HepG2 (cell line): ENCODE results near the gene RIPOR3. TPM values are rescaled to one million over a fixed set of nuclear protein-coding genes. Genes with fewer than 3 reads are reported as not detected.

Source experiments
- ERF ChIP-seq: IDR thresholded peaks from 2 replicates; pipeline ENCODE4 v1.6.1; 2018; ENCODE audit warnings: missing biosample characterization, missing genetic modification reagents
- FOXJ3 ChIP-seq: sonication (generic); formaldehyde crosslinking; IDR thresholded peaks from 2 replicates; pipeline ENCODE4 v1.4.0; 2020; ENCODE audit warnings: missing genetic modification reagents, mild to moderate bottlenecking, borderline replicate concordance
- GABPB1 ChIP-seq: IDR thresholded peaks from 2 replicates; pipeline ENCODE4 v1.6.1; 2016; ENCODE audit warnings: mild to moderate bottlenecking, missing genetic modification reagents, moderate library complexity, missing compliant biosample characterization
- HNRNPL ChIP-seq: fragments of 200-400 bp; formaldehyde crosslinking; IDR thresholded peaks from 2 replicates; pipeline ENCODE4 v1.6.1; 2017; ENCODE audit warnings: mild to moderate bottlenecking, low read depth, low read length
- KLF16 ChIP-seq, 2 experiments: sonication (generic) in 1 of 2; formaldehyde crosslinking in 1 of 2; IDR thresholded peaks; 2 replicates each; pipeline versions ENCODE4 v1.6.1 to v1.8.0; 2016 to 2023; ENCODE audit warnings: missing genetic modification reagents in 2 of 2, missing compliant biosample characterization in 1 of 2
- MAX ChIP-seq: IDR thresholded peaks from 2 replicates; pipeline ENCODE4 v1.6.1; 2012; ENCODE audit warnings: inconsistent platforms
- MEF2D ChIP-seq: sonication (generic); formaldehyde crosslinking; IDR thresholded peaks from 2 replicates; pipeline ENCODE4 v1.5.1; 2020; ENCODE audit warnings: mild to moderate bottlenecking, missing genetic modification reagents
- MNT ChIP-seq: fragments of 450-650 bp; IDR thresholded peaks from 2 replicates; pipeline ENCODE4 v1.6.1; 2016
- MYPOP ChIP-seq: sonication (generic); formaldehyde crosslinking; IDR thresholded peaks from 2 replicates; pipeline ENCODE4 v1.8.1; 2023; ENCODE audit warnings: mild to moderate bottlenecking, moderate library complexity, missing genetic modification reagents
- NFKB2 ChIP-seq: sonication (generic); formaldehyde crosslinking; IDR thresholded peaks from 2 replicates; pipeline ENCODE4 v1.4.0; 2020; ENCODE audit warnings: missing genetic modification reagents, borderline replicate concordance
- RBM39 ChIP-seq: fragments of 200-400 bp; formaldehyde crosslinking; IDR thresholded peaks from one replicate; pipeline ENCODE4 v1.6.1; 2018; ENCODE audit warnings: antibody characterized with exemption, mild to moderate bottlenecking, low read depth, low read length; ENCODE audit not compliant: poor library complexity, severe bottlenecking
- SMAD1 ChIP-seq: sonication (generic); formaldehyde crosslinking; IDR thresholded peaks from 2 replicates; pipeline ENCODE4 v1.4.0; 2020; ENCODE audit warnings: missing genetic modification reagents, low read depth, mild to moderate bottlenecking, borderline replicate concordance
- SMAD9 ChIP-seq: sonication (generic); formaldehyde crosslinking; IDR thresholded peaks from 2 replicates; pipeline ENCODE4 v1.5.1; 2020; ENCODE audit warnings: mild to moderate bottlenecking, missing genetic modification reagents
- TBP ChIP-seq: sonication (generic); formaldehyde crosslinking; IDR thresholded peaks from 2 replicates; pipeline ENCODE4 v1.5.0; 2020; ENCODE audit warnings: missing genetic modification reagents
- ZFX ChIP-seq: sonication (generic); formaldehyde crosslinking; IDR thresholded peaks from 2 replicates; pipeline ENCODE4 v1.4.0; 2020; ENCODE audit warnings: mild to moderate bottlenecking, low read depth, missing genetic modification reagents, moderate library complexity
- ZNF224 ChIP-seq: sonication (generic); formaldehyde crosslinking; IDR thresholded peaks from 2 replicates; pipeline ENCODE4 v1.5.0; 2020; ENCODE audit warnings: mild to moderate bottlenecking, missing genetic modification reagents
- ZNF383 ChIP-seq: sonication (generic); formaldehyde crosslinking; IDR thresholded peaks from 2 replicates; pipeline ENCODE4 v1.4.0; 2020; ENCODE audit warnings: missing genetic modification reagents, mild to moderate bottlenecking, borderline replicate concordance
- ZNF431 ChIP-seq: sonication (generic); formaldehyde crosslinking; IDR thresholded peaks from 2 replicates; pipeline ENCODE4 v1.9.0; 2022; ENCODE audit warnings: missing genetic modification reagents, low read depth, mild to moderate bottlenecking, borderline replicate concordance
- polyA plus RNA-seq, 8 experiments: library from polyadenylated mRNA; depleted of rRNA in 3 of 8; stranded (reverse) in 7 of 8; unstranded in 1 of 8; fragments of >200 nt; fragmentation: Illumina TruSeq in 4 of 8; extraction: Trizol in 4 of 8; gene quantifications; 2 replicates each; pipeline versions ENCODE4 v1.2.1 to v1.2.3, GENCODE V29; 2011 to 2016; ENCODE audit warnings: low read depth in 4 of 8, missing spikeins in 1 of 8, mixed read lengths in 1 of 8; ENCODE audit not compliant: insufficient read depth in 1 of 8
- total RNA-seq, 5 experiments: library from RNA; depleted of rRNA; stranded (reverse); fragments of >200 nt; fragmentation: Illumina TruSeq; extraction: Trizol; gene quantifications; 2 replicates each; pipeline ENCODE4 v1.2.3, GENCODE V29; 2016; ENCODE audit warnings: low read depth in 1 of 5
- TF ChIP-seq, protein P1 (sequence below): sonication (generic); formaldehyde crosslinking; IDR thresholded peaks from 2 replicates; pipeline ENCODE4 v1.5.1; 2020; ENCODE audit warnings: mild to moderate bottlenecking, moderate library complexity, missing genetic modification reagents
- TF ChIP-seq, protein P2 (sequence below): sonication (generic); formaldehyde crosslinking; IDR thresholded peaks from 2 replicates; pipeline ENCODE4 v1.5.0; 2020; ENCODE audit warnings: mild to moderate bottlenecking, missing genetic modification reagents
- TF ChIP-seq, protein P3 (sequence below): sonication (generic); formaldehyde crosslinking; IDR thresholded peaks from 2 replicates; pipeline ENCODE4 v1.5.0; 2020; ENCODE audit warnings: missing genetic modification reagents

The RIPOR3 gene
- total and polyA plus RNA-seq, 2 of the 13 experiments (the other 11 are each of a cell fraction or from before 2014, with no cell fraction given): 0.18 TPM; not detected in 1

GRCh38 chr20:50624351-50625016 is 66.9 kb downstream of the RIPOR3 start (continued):
- TF ChIP-seq RBM39: no peak
- peak; percentile 76; the same call in 1 of the 2 replicates for TF ChIP-seq ERF (CRISPR knock-in tag)
- TF ChIP-seq, protein P1, sequence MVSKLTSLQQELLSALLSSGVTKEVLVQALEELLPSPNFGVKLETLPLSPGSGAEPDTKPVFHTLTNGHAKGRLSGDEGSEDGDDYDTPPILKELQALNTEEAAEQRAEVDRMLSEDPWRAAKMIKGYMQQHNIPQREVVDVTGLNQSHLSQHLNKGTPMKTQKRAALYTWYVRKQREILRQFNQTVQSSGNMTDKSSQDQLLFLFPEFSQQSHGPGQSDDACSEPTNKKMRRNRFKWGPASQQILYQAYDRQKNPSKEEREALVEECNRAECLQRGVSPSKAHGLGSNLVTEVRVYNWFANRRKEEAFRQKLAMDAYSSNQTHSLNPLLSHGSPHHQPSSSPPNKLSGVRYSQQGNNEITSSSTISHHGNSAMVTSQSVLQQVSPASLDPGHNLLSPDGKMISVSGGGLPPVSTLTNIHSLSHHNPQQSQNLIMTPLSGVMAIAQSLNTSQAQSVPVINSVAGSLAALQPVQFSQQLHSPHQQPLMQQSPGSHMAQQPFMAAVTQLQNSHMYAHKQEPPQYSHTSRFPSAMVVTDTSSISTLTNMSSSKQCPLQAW (CRISPR knock-in tag): peak; percentile 72; the same call in 1 of the 2 replicates
- peak; percentile 70; the same call in 1 of the 2 replicates for TF ChIP-seq MAX
- TF ChIP-seq, protein P2, sequence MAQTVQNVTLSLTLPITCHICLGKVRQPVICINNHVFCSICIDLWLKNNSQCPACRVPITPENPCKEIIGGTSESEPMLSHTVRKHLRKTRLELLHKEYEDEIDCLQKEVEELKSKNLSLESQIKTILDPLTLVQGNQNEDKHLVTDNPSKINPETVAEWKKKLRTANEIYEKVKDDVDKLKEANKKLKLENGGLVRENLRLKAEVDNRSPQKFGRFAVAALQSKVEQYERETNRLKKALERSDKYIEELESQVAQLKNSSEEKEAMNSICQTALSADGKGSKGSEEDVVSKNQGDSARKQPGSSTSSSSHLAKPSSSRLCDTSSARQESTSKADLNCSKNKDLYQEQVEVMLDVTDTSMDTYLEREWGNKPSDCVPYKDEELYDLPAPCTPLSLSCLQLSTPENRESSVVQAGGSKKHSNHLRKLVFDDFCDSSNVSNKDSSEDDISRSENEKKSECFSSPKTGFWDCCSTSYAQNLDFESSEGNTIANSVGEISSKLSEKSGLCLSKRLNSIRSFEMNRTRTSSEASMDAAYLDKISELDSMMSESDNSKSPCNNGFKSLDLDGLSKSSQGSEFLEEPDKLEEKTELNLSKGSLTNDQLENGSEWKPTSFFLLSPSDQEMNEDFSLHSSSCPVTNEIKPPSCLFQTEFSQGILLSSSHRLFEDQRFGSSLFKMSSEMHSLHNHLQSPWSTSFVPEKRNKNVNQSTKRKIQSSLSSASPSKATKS (CRISPR knock-in tag): no peak
- TF ChIP-seq GABPB1 (CRISPR knock-in tag): peak; percentile 68
- TF ChIP-seq ZFX (CRISPR knock-in tag): peak; percentile 38
- peak; percentile 52; the same call in 1 of the 2 replicates for TF ChIP-seq MNT
- peak; percentile 62; the same call in 1 of the 2 replicates for TF ChIP-seq NFKB2 (CRISPR knock-in tag)
- TF ChIP-seq SMAD1 (CRISPR knock-in tag): peak; percentile 79; the same call in 1 of the 2 replicates
- peak; percentile 89 for TF ChIP-seq HNRNPL
- TF ChIP-seq SMAD9: no peak
- TF ChIP-seq MYPOP (CRISPR knock-in tag): 0 out of 2 replicates have a peak, but pooled peaks have one; percentile 38
- peak; percentile 12; the same call in 1 of the 2 replicates for TF ChIP-seq MEF2D (CRISPR knock-in tag)
- 0 out of 2 replicates have a peak, but pooled peaks have one; percentile 24 for TF ChIP-seq FOXJ3 (CRISPR knock-in tag)
- 0 out of 4 replicates have a peak, but pooled peaks of 1 of the 2 experiments have one; percentile 36 for TF ChIP-seq KLF16 (CRISPR knock-in tag; IDR thresholded peaks at IDR 0.05)
- peak; percentile 50; the same call in 1 of the 2 replicates for TF ChIP-seq ZNF224
- no peak for TF ChIP-seq ZNF383 (CRISPR knock-in tag)
- 0 out of 2 replicates have a peak, but pooled peaks have one; percentile 37 for TF ChIP-seq TBP
- TF ChIP-seq, protein P3, sequence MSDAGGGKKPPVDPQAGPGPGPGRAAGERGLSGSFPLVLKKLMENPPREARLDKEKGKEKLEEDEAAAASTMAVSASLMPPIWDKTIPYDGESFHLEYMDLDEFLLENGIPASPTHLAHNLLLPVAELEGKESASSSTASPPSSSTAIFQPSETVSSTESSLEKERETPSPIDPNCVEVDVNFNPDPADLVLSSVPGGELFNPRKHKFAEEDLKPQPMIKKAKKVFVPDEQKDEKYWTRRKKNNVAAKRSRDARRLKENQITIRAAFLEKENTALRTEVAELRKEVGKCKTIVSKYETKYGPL (CRISPR knock-in tag): no peak
- 0 out of 2 replicates have a peak, but pooled peaks have one; percentile 45 for TF ChIP-seq ZNF431 (CRISPR knock-in tag)
